A549 (cell line): Measurements from ENCODE around the gene CHTF18. TPM values are rescaled to one million over a fixed set of nuclear protein-coding genes. Genes with fewer than 3 reads are reported as not detected.
"Not testable (repeated sequence)": the region's sequence is repeated elsewhere in the genome, so short reads cannot be mapped to it uniquely, and the experiment has no call there.

Experiments used
- ATAC-seq, 2 experiments: fragments of 200-7000 bp in 1 of 2; fragments of >200 bp in 1 of 2; cut with Nextera tagmentation in 1 of 2; cut with Tn5 transposase in 1 of 2; 3 replicates each; pipeline versions ENCODE4 v1.8.0 to v1.9.1; 2018 to 2020; ENCODE audit warnings: mild to moderate bottlenecking in 1 of 2, moderate library complexity in 1 of 2
- CTCF ChIA-PET: fragments of 300-600 bp; sonication (Branson Sonifier 250); formaldehyde crosslinking; extraction: SDS; loops from one replicate; lab custom pipeline; 2021; ENCODE audit warnings: antibody characterized with exemption, inconsistent platforms; lab: Yijun Ruan, JAX
- POLR2A ChIA-PET: fragments of 350-600 bp; formaldehyde crosslinking; extraction: SDS; loops from one replicate; lab custom pipeline; 2021; ENCODE audit warnings: antibody characterized with exemption, inconsistent platforms; lab: Yijun Ruan, JAX
- DNase-seq, 2 experiments: peaks; one replicate each; pipeline versions ENCODE4 v3.0.0 to v3.0.0-alpha.2; 2011 to 2016; ENCODE audit warnings: low read depth in 1 of 2, low spot score in 1 of 2
- FAIRE-seq: peaks from 2 replicates; lab custom pipeline; 2011; peaks lifted over from hg19 to GRCh38; lab: Jason Lieb, UNC
- H3K27ac ChIP-seq, 2 experiments: fragments of >200 bp; sonication (Bioruptor Twin); formaldehyde crosslinking; 3 replicates each; pipeline ENCODE4 v1.5.1; 2016 to 2017
- H3K4me1 ChIP-seq: fragments of >200 bp; sonication (Bioruptor Twin); formaldehyde crosslinking; 3 replicates; pipeline ENCODE4 v1.6.1; 2016
- H3K4me2 ChIP-seq: fragments of >200 bp; sonication (Bioruptor Twin); formaldehyde crosslinking; 3 replicates; pipeline ENCODE4 v1.6.1; 2016
- H3K4me3 ChIP-seq: fragments of >200 bp; sonication (Bioruptor Twin); formaldehyde crosslinking; 3 replicates; pipeline ENCODE4 v1.5.1; 2016
- H3K9me3 ChIP-seq: fragments of >200 bp; sonication (Bioruptor Twin); formaldehyde crosslinking; 3 replicates; pipeline ENCODE4 v1.6.1; 2016
- ATOH8 ChIP-seq: fragments of 250-450 bp; sonication (Bioruptor Pico); IDR thresholded peaks from 2 replicates; pipeline ENCODE4 v1.5.0; 2020; ENCODE audit warnings: low read depth, mild to moderate bottlenecking, moderate library complexity
- CHD2 ChIP-seq: fragments of 150-350 bp; IDR thresholded peaks from 2 replicates; pipeline ENCODE4 v1.6.1; 2014; ENCODE audit warnings: low read length; ENCODE audit not compliant: partially characterized antibody
- CTCF ChIP-seq: fragments of >200 bp; sonication (Bioruptor Twin); formaldehyde crosslinking; IDR thresholded peaks from 3 replicates; pipeline ENCODE4 v1.5.1; 2016
- EHMT2 ChIP-seq: fragments of 200-600 bp; sonication (generic); IDR thresholded peaks from 2 replicates; pipeline ENCODE4 v1.6.1; 2016; ENCODE audit warnings: antibody characterized with exemption, low read depth, mild to moderate bottlenecking, moderate library complexity
- FOSB ChIP-seq: fragments of 250-450 bp; sonication (Bioruptor Pico); IDR thresholded peaks from 2 replicates; pipeline ENCODE4 v1.5.0; 2020; ENCODE audit warnings: mild to moderate bottlenecking, moderate library complexity
- HMGXB4 ChIP-seq: fragments of 250-450 bp; sonication (Bioruptor Pico); IDR thresholded peaks from 2 replicates; pipeline ENCODE4 v1.5.0; 2021; ENCODE audit warnings: mild to moderate bottlenecking, moderate library complexity, borderline replicate concordance
- KDM5A ChIP-seq: fragments of 200-600 bp; sonication (generic); IDR thresholded peaks from 2 replicates; pipeline ENCODE4 v1.6.1; 2016; ENCODE audit warnings: antibody characterized with exemption, mild to moderate bottlenecking
- MAZ ChIP-seq: fragments of 150-350 bp; IDR thresholded peaks from 2 replicates; pipeline ENCODE4 v1.6.1; 2014; ENCODE audit warnings: antibody characterized with exemption, low read depth, low read length, borderline replicate concordance
- NFE2L2 ChIP-seq: fragments of 150-350 bp; conservative IDR thresholded peaks from 2 replicates; pipeline ENCODE4 v1.6.1; 2014; ENCODE audit warnings: low read length
- NR3C1 ChIP-seq: fragments of >200 bp; sonication (Bioruptor Twin); formaldehyde crosslinking; IDR thresholded peaks from 3 replicates; pipeline ENCODE4 v1.6.1; 2017
- PBX3 ChIP-seq: IDR thresholded peaks from 2 replicates; pipeline ENCODE4 v1.6.1; 2012
- RAD21 ChIP-seq, 2 experiments: fragments of >200 bp in 1 of 2; sonication (Bioruptor Twin) in 1 of 2; formaldehyde crosslinking in 1 of 2; IDR thresholded peaks in 1 of 2; conservative IDR thresholded peaks in 1 of 2; 2 replicates in 1 of 2; 3 replicates in 1 of 2; pipeline ENCODE4 v1.6.1; 2012 to 2018; ENCODE audit warnings: inconsistent platforms in 1 of 2
- RCOR1 ChIP-seq: fragments of 150-350 bp; IDR thresholded peaks from 2 replicates; pipeline ENCODE4 v1.6.1; 2014; ENCODE audit warnings: antibody characterized with exemption, low read length, low read depth
- REST ChIP-seq: fragments of 200-600 bp; sonication (generic); IDR thresholded peaks from 2 replicates; pipeline ENCODE4 v1.6.1; 2016; ENCODE audit warnings: antibody characterized with exemption, mild to moderate bottlenecking, moderate library complexity
- SMC3 ChIP-seq: fragments of >200 bp; sonication (Bioruptor Twin); formaldehyde crosslinking; IDR thresholded peaks from 3 replicates; pipeline ENCODE4 v1.6.1; 2018; ENCODE audit warnings: inconsistent platforms
- TFCP2L1 ChIP-seq: fragments of 250-450 bp; sonication (Bioruptor Pico); IDR thresholded peaks from 2 replicates; pipeline ENCODE4 v1.5.0; 2021; ENCODE audit warnings: mild to moderate bottlenecking
- USF2 ChIP-seq: fragments of 450-650 bp; IDR thresholded peaks from 2 replicates; pipeline ENCODE4 v1.6.1; 2014; ENCODE audit warnings: antibody characterized with exemption
- ZFP36 ChIP-seq: fragments of 450-650 bp; IDR thresholded peaks from 2 replicates; pipeline ENCODE4 v1.6.1; 2014; ENCODE audit warnings: borderline replicate concordance; ENCODE audit not compliant: partially characterized antibody
- ZNF302 ChIP-seq: fragments of 250-450 bp; sonication (Bioruptor Pico); IDR thresholded peaks from 2 replicates; pipeline ENCODE4 v1.9.0; 2021; ENCODE audit warnings: inconsistent platforms, mild to moderate bottlenecking, moderate library complexity
- ZSCAN20 ChIP-seq: fragments of 250-450 bp; sonication (Bioruptor Pico); IDR thresholded peaks from 2 replicates; pipeline ENCODE4 v1.8.0; 2022; ENCODE audit warnings: mild to moderate bottlenecking, moderate library complexity
- WGBS: methylation state at CpG from one replicate; pipeline ENCODE4 v1.1.6; 2017; ENCODE audit errors: missing lambda C conversion rate; 5-methylcytosine and 5-hydroxymethylcytosine counted together
- polyA plus RNA-seq, 4 experiments: library from polyadenylated mRNA; depleted of rRNA in 3 of 4; stranded (reverse); fragments of >200 nt; fragmentation: RNase III in 1 of 4; extraction: RNeasy Plus Mini Kit Qiagen cat#74134 plus additional on column Dnase treatment in 1 of 4; gene quantifications; 2 replicates in 3 of 4; 3 replicates in 1 of 4; pipeline ENCODE4 v1.2.3, GENCODE V29; 2011 to 2017

CHTF18 gene
- polyA plus RNA-seq, 2 of the 4 experiments (the other 2 are of a cell fraction) = 4.8 to 36.7 TPM

- ChIA-PET POLR2A (no interaction called here), CTCF (interaction anchor here (1.1 to 3.3 kb wide), 2 partner anchors 10 to 25 kb away, joined by 3 to 26 read pairs; no protein-coding TSS in a partner anchor)
- WGBS = 81% methylated on average over 24 of the region's 36 CpGs
- Histone ChIP-seq H3K4me1 (no peaks in the 10 kb centered on the region), H3K9me3 (no peaks in the 10 kb centered on the region), H3K4me3 (no peak overlapping the region), H3K4me2 (no peak overlapping the region), H3K27ac (no peak overlapping the region)
- no peak for TF ChIP-seq TFCP2L1 (CRISPR knock-in tag)
- no peak for TF ChIP-seq KDM5A
- TF ChIP-seq HMGXB4 (CRISPR knock-in tag) = no peak
- no peak for TF ChIP-seq USF2
- TF ChIP-seq ZNF302 (CRISPR knock-in tag) = no peak
- TF ChIP-seq PBX3 = no peak
- TF ChIP-seq SMC3 = no peak
- TF ChIP-seq FOSB (CRISPR knock-in tag) = no peak
- no peak for TF ChIP-seq CHD2
- no peak for TF ChIP-seq RCOR1
- no peak for TF ChIP-seq EHMT2
- TF ChIP-seq ZSCAN20 (CRISPR knock-in tag) = no peak
- TF ChIP-seq ZFP36 = no peak
- TF ChIP-seq ATOH8 = no peak
- TF ChIP-seq CTCF = no peak
- TF ChIP-seq RAD21 (conservative IDR thresholded peaks at IDR 0.05 in 1 of 2, IDR thresholded peaks at IDR 0.05 in 1 of 2) = no peak
- TF ChIP-seq NR3C1 = no peak
- no peak for TF ChIP-seq MAZ
- TF ChIP-seq NFE2L2 = no peak
- no peak for TF ChIP-seq REST
- DNase-seq = no peak
- no peak for ATAC-seq
- no peak for FAIRE-seq
These were observed 13.1 kb upstream of the CHTF18 start for GRCh38 chr16:775236-775796.

GRCh38 chr16:776298-776697 is 12.1 kb upstream of the CHTF18 start:
- DNase-seq, H3K27ac ChIP-seq, H3K4me2 ChIP-seq, ATAC-seq, FAIRE-seq, H3K4me3 ChIP-seq, H3K4me1 ChIP-seq, H3K9me3 ChIP-seq, POLR2A ChIA-PET: not testable (repeated sequence)
- CTCF ChIA-PET = interaction anchor here (1.1 to 3.3 kb wide), 3 partner anchors 9 to 30 kb away, joined by 3 to 26 read pairs (median 6); no protein-coding TSS in a partner anchor
- WGBS = 90% methylated on average over 10 of the region's 10 CpGs
